CD14-positive monocyte (primary cell): Measurements from ENCODE around the gene ASCC2. TPM values are rescaled to one million over a fixed set of nuclear protein-coding genes. Genes with fewer than 3 reads are reported as not detected.
A peak's percentile ranks its signal among the peaks of the same experiment; 100 is the strongest.

Experiments
- DNase-seq, 3 donors: peaks; one replicate each; pipeline ENCODE4 v3.0.0-alpha.2; 2011 to 2022
- H2AFZ ChIP-seq: 2 replicates; pipeline ENCODE4 v1.6.0; 2012; ENCODE audit warnings: mild to moderate bottlenecking, low read depth, low read length, inconsistent platforms; ENCODE audit not compliant: insufficient read depth, poor library complexity, severe bottlenecking
- H3K27ac ChIP-seq, 2 donors: 1 replicate in 1 of 2; 2 replicates in 1 of 2; pipeline ENCODE4 v1.5.1; 2012 to 2013; ENCODE audit warnings: low read length in 2 of 2, control low read depth in 1 of 2, inconsistent platforms in 1 of 2, low read depth in 1 of 2, mild to moderate bottlenecking in 1 of 2
- H3K27me3 ChIP-seq, 2 donors: one replicate each; pipeline versions ENCODE4 v1.6.0 to v1.6.1; 2011 to 2013; ENCODE audit warnings: low read length in 2 of 2; ENCODE audit not compliant: control insufficient read depth in 2 of 2, insufficient read depth in 2 of 2
- H3K36me3 ChIP-seq, 2 donors: replicated peaks in 1 of 2; 1 replicate in 1 of 2; 2 replicates in 1 of 2; pipeline versions ENCODE4 v1.5.1 to v1.6.1; 2012 to 2013; ENCODE audit warnings: low read length in 2 of 2, control low read depth in 1 of 2, inconsistent platforms in 1 of 2, mild to moderate bottlenecking in 1 of 2; ENCODE audit not compliant: insufficient read depth in 2 of 2, control insufficient read depth in 1 of 2
- H3K4me1 ChIP-seq, 2 donors: 1 replicate in 1 of 2; 2 replicates in 1 of 2; pipeline versions ENCODE4 v1.5.1 to v1.6.1; 2012 to 2013; ENCODE audit warnings: low read length in 2 of 2, control low read depth in 1 of 2, inconsistent platforms in 1 of 2, mild to moderate bottlenecking in 1 of 2, moderate library complexity in 1 of 2; ENCODE audit not compliant: insufficient read depth in 2 of 2, control insufficient read depth in 1 of 2
- H3K4me2 ChIP-seq: replicated peaks from 2 replicates; pipeline ENCODE3; 2012; ENCODE audit warnings: low read length, moderate library complexity, mild to moderate bottlenecking; ENCODE audit not compliant: poor library complexity, severe bottlenecking; ENCODE audit errors: extremely low read depth
- H3K4me3 ChIP-seq, 3 experiments: fragments of 200-600 bp in 1 of 3; sonication (generic) in 1 of 3; replicated peaks in 1 of 3; 1 replicate in 2 of 3; 2 replicates in 1 of 3; pipeline ENCODE4 v1.5.1; 2011 to 2013; ENCODE audit warnings: low read length in 3 of 3, mild to moderate bottlenecking in 3 of 3, control low read depth in 2 of 3, low read depth in 2 of 3, inconsistent platforms in 1 of 3, moderate library complexity in 1 of 3
- H3K79me2 ChIP-seq: 2 replicates; pipeline ENCODE4 v1.6.0; 2012; ENCODE audit warnings: mild to moderate bottlenecking, control low read depth, inconsistent platforms, low read length, moderate library complexity; ENCODE audit not compliant: insufficient read depth
- H3K9ac ChIP-seq: 2 replicates; pipeline ENCODE4 v1.6.0; 2017; ENCODE audit warnings: low read length, mild to moderate bottlenecking; ENCODE audit not compliant: insufficient read depth, poor library complexity, severe bottlenecking
- H3K9me3 ChIP-seq, 2 donors: replicated peaks in 1 of 2; 1 replicate in 1 of 2; 2 replicates in 1 of 2; pipeline versions ENCODE4 v1.5.1 to v1.6.1; 2012 to 2013; ENCODE audit warnings: low read length in 2 of 2, control low read depth in 1 of 2; ENCODE audit not compliant: control insufficient read depth in 1 of 2, insufficient read depth in 1 of 2
- H4K20me1 ChIP-seq: 2 replicates; pipeline ENCODE4 v1.6.0; 2012; ENCODE audit warnings: mild to moderate bottlenecking, low read length, control low read depth, moderate library complexity; ENCODE audit not compliant: insufficient read depth
- H3K27ac Mint-ChIP-seq, 7 donors: one replicate each; pipeline ENCODE4 v1.8.0; 2020; ENCODE audit warnings: mild to moderate bottlenecking in 7 of 7, mixed read lengths in 7 of 7, moderate library complexity in 6 of 7, inconsistent platforms in 2 of 7
- H3K27me3 Mint-ChIP-seq, 3 donors: one replicate each; pipeline ENCODE4 v1.8.0; 2021 to 2022; ENCODE audit warnings: low read depth in 3 of 3, mild to moderate bottlenecking in 3 of 3, mixed read lengths in 3 of 3, moderate library complexity in 3 of 3, inconsistent platforms in 1 of 3
- H3K36me3 Mint-ChIP-seq, 2 donors: one replicate each; pipeline ENCODE4 v1.8.0; 2020; ENCODE audit warnings: mixed read lengths in 2 of 2, inconsistent platforms in 1 of 2, mild to moderate bottlenecking in 1 of 2
- H3K4me1 Mint-ChIP-seq: one replicate; pipeline ENCODE4 v1.8.0; 2020; ENCODE audit warnings: mild to moderate bottlenecking, mixed read lengths
- H3K4me3 Mint-ChIP-seq, 2 donors: one replicate each; pipeline ENCODE4 v1.8.0; 2020; ENCODE audit warnings: mild to moderate bottlenecking in 2 of 2, mixed read lengths in 2 of 2, moderate library complexity in 1 of 2
- H3K9me3 Mint-ChIP-seq, 7 donors: one replicate each; pipeline ENCODE4 v1.8.0; 2020 to 2022; ENCODE audit warnings: mixed read lengths in 7 of 7, mild to moderate bottlenecking in 6 of 7, moderate library complexity in 6 of 7, inconsistent platforms in 2 of 7
- CTCF ChIP-seq: fragments of 200-600 bp; IDR thresholded peaks from one replicate; pipeline ENCODE4 v1.8.0; 2022; ENCODE audit warnings: antibody characterized with exemption, mild to moderate bottlenecking
- WGBS: methylation state at CpG from one replicate; pipeline ENCODE4 v1.1.5; 2013; ENCODE audit warnings: missing lambda C conversion rate; ENCODE audit not compliant: insufficient coverage; 5-methylcytosine and 5-hydroxymethylcytosine counted together
- intact Hi-C, 2 donors: fragments of 100-400 bp; cut with micrococcal nuclease; formaldehyde crosslinking; loops; one replicate each; pipeline versions ENCODE4 v1.15.0 to v1.15.1; 2023
- polyA plus RNA-seq, 3 donors: library from polyadenylated mRNA; depleted of rRNA in 1 of 3; unstranded in 2 of 3; stranded (reverse) in 1 of 3; fragments of 300-500 nt in 2 of 3; fragments of >200 nt in 1 of 3; fragmentation: Illumina TruSeq in 2 of 3; gene quantifications; 1 replicate in 2 of 3; 2 replicates in 1 of 3; pipeline ENCODE4 v1.2.3, GENCODE V29; 2012 to 2021

ASCC2 gene
- polyA plus RNA-seq, 3 donors = 23.8 to 77.2 (median 39.6) TPM

GRCh38 chr22:29806196-29806595, 31.9 kb downstream of the ASCC2 start:
- H3K27me3 ChIP-seq = no peaks in the 10 kb centered on the region
- H3K4me3 Mint-ChIP-seq = no peak overlapping the region
- peaks cover 79 to 86% of the 10 kb centered on the region in 2 donors for H3K36me3 ChIP-seq
- H3K27me3 Mint-ChIP-seq = peaks cover 0 to 2% (median 0%) of the 10 kb centered on the region in 3 donors
- H3K4me3 ChIP-seq = no peak overlapping the region
- H3K4me1 Mint-ChIP-seq = peaks cover under 1% of the 10 kb centered on the region
- no peaks in the 10 kb centered on the region for H3K79me2 ChIP-seq
- intact Hi-C loops = no loop called here
- TF ChIP-seq CTCF = no peak
- no peaks in the 10 kb centered on the region for H4K20me1 ChIP-seq
- no peaks in the 10 kb centered on the region for H3K9me3 Mint-ChIP-seq
- H3K27ac ChIP-seq = no peak overlapping the region
- H3K36me3 Mint-ChIP-seq = peaks cover 74 to 92% of the 10 kb centered on the region in 2 donors
- peak overlapping the region in 3 of 7 donors; percentile 29 to 63 (median 61) for H3K27ac Mint-ChIP-seq
- no peak overlapping the region for H3K4me2 ChIP-seq
- no peak overlapping the region for H2AFZ ChIP-seq
- no peak for DNase-seq
- 95% methylated on average over 6 of the region's 6 CpGs for WGBS
- H3K9ac ChIP-seq = no peak overlapping the region
- no peaks in the 10 kb centered on the region for H3K4me1 ChIP-seq
- H3K9me3 ChIP-seq = no peaks in the 10 kb centered on the region

DNA sequence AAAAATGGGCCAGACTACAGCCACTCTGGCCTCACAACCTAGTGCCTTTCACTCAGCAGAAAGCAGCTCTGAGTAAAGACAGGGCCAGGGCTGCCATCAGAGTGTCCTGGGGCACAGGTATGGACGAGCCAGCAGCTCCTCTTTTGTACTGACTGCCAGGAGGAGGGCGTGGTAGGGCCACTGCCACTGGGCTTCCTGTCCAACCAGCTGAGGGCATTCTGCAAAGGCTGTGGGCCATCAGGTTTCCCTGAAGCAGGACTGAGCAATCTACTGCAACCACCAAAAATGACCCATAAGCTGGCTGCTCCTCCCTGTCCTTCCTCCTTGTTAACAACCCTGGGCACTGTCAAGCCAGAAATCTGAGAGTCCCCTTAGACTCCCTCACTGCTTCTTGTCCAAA, 33.1 kb downstream of the ASCC2 start:
- no peaks in the 10 kb centered on the region for H3K79me2 ChIP-seq
- no peak for DNase-seq
- no peak overlapping the region for H3K27ac ChIP-seq
- no peak overlapping the region for H3K4me3 ChIP-seq
- H3K4me1 ChIP-seq = peaks cover 8% of the 10 kb centered on the region in 2 donors
- H3K4me2 ChIP-seq = no peak overlapping the region
- peaks cover 76 to 92% of the 10 kb centered on the region in 2 donors for H3K36me3 Mint-ChIP-seq
- TF ChIP-seq CTCF = no peak
- H3K36me3 ChIP-seq = peaks cover 80 to 86% of the 10 kb centered on the region in 2 donors
- H3K4me3 Mint-ChIP-seq = no peak overlapping the region
- peaks cover 11% of the 10 kb centered on the region for H3K4me1 Mint-ChIP-seq
- no peaks in the 10 kb centered on the region for H3K9me3 Mint-ChIP-seq
- no peak overlapping the region for H3K9ac ChIP-seq
- H3K27me3 Mint-ChIP-seq = peaks cover 0 to 2% (median 0%) of the 10 kb centered on the region in 3 donors
- no peaks in the 10 kb centered on the region for H3K9me3 ChIP-seq
- 100% methylated on average over 2 of the region's 2 CpGs for WGBS
- no peaks in the 10 kb centered on the region for H3K27me3 ChIP-seq
- H3K27ac Mint-ChIP-seq = peak overlapping the region in 2 of 7 donors; percentile 22 to 56
- no peak overlapping the region for H2AFZ ChIP-seq
- intact Hi-C loops = no loop called here
- H4K20me1 ChIP-seq = no peaks in the 10 kb centered on the region
